HepG2 (cell line): ENCODE results near the gene TTLL1. TPM values are rescaled to one million over a fixed set of nuclear protein-coding genes. Genes with fewer than 3 reads are reported as not detected.

Experiments
- CBX1 ChIP-seq: IDR thresholded peaks from one replicate; pipeline ENCODE4 v1.6.1; 2016; ENCODE audit warnings: antibody characterized with exemption, low read depth
- FOXK2 ChIP-seq: fragments of 450-650 bp; IDR thresholded peaks from 2 replicates; pipeline ENCODE4 v1.6.1; 2016
- NCOA1 ChIP-seq: sonication (generic); formaldehyde crosslinking; IDR thresholded peaks from 2 replicates; pipeline ENCODE4 v1.9.0; 2021; ENCODE audit warnings: missing genetic modification reagents
- NR2C2 ChIP-seq: sonication (generic); formaldehyde crosslinking; IDR thresholded peaks from 2 replicates; pipeline ENCODE4 v1.4.0; 2020; ENCODE audit warnings: missing genetic modification reagents, mild to moderate bottlenecking, moderate library complexity, borderline replicate concordance
- SCMH1 ChIP-seq: sonication (generic); formaldehyde crosslinking; IDR thresholded peaks from 2 replicates; pipeline ENCODE4 v1.9.0; 2021; ENCODE audit warnings: missing genetic modification reagents, mild to moderate bottlenecking, borderline replicate concordance
- TBL1XR1 ChIP-seq: fragments of 150-350 bp; IDR thresholded peaks from 2 replicates; pipeline ENCODE4 v1.6.1; 2014; ENCODE audit warnings: borderline replicate concordance, low read length; ENCODE audit not compliant: partially characterized antibody
- ZFP36L1 ChIP-seq: sonication (generic); formaldehyde crosslinking; IDR thresholded peaks from 2 replicates; pipeline ENCODE4 v1.8.0; 2022; ENCODE audit warnings: mild to moderate bottlenecking, missing genetic modification reagents, moderate library complexity
- ZNF124 ChIP-seq: sonication (generic); formaldehyde crosslinking; IDR thresholded peaks from 2 replicates; pipeline ENCODE4 v1.4.0; 2020; ENCODE audit warnings: missing genetic modification reagents
- ZNF674 ChIP-seq: sonication (generic); formaldehyde crosslinking; IDR thresholded peaks from 2 replicates; pipeline ENCODE4 v1.5.0; 2020; ENCODE audit warnings: low read depth, mild to moderate bottlenecking, missing genetic modification reagents
- ZNF713 ChIP-seq: sonication (generic); formaldehyde crosslinking; IDR thresholded peaks from 2 replicates; pipeline ENCODE4 v1.4.0; 2020; ENCODE audit warnings: mild to moderate bottlenecking, missing genetic modification reagents
- ZNF776 ChIP-seq: sonication (generic); formaldehyde crosslinking; IDR thresholded peaks from 2 replicates; pipeline ENCODE4 v1.4.0; 2020; ENCODE audit warnings: mild to moderate bottlenecking, missing genetic modification reagents
- ZSCAN21 ChIP-seq: sonication (generic); formaldehyde crosslinking; IDR thresholded peaks from 2 replicates; pipeline ENCODE4 v1.8.0; 2022; ENCODE audit warnings: mild to moderate bottlenecking, missing genetic modification reagents, moderate library complexity, borderline replicate concordance
- polyA plus RNA-seq, 8 experiments: library from polyadenylated mRNA; depleted of rRNA in 3 of 8; stranded (reverse) in 7 of 8; unstranded in 1 of 8; fragments of >200 nt; fragmentation: Illumina TruSeq in 4 of 8; extraction: Trizol in 4 of 8; gene quantifications; 2 replicates each; pipeline versions ENCODE4 v1.2.1 to v1.2.3, GENCODE V29; 2011 to 2016; ENCODE audit warnings: low read depth in 4 of 8, missing spikeins in 1 of 8, mixed read lengths in 1 of 8; ENCODE audit not compliant: insufficient read depth in 1 of 8
- total RNA-seq, 5 experiments: library from RNA; depleted of rRNA; stranded (reverse); fragments of >200 nt; fragmentation: Illumina TruSeq; extraction: Trizol; gene quantifications; 2 replicates each; pipeline ENCODE4 v1.2.3, GENCODE V29; 2016; ENCODE audit warnings: low read depth in 1 of 5
- TF ChIP-seq, protein P1 (sequence below): sonication (generic); formaldehyde crosslinking; IDR thresholded peaks from 2 replicates; pipeline ENCODE4 v1.5.1; 2020; ENCODE audit warnings: mild to moderate bottlenecking, missing genetic modification reagents, moderate library complexity
- TF ChIP-seq, protein P2 (sequence below): IDR thresholded peaks from 2 replicates; pipeline ENCODE4 v1.6.1; 2016; ENCODE audit warnings: low read depth
- TF ChIP-seq, protein P3 (sequence below): sonication (generic); formaldehyde crosslinking; IDR thresholded peaks from 2 replicates; pipeline ENCODE4 v1.9.0; 2022; ENCODE audit warnings: missing genetic modification reagents, mild to moderate bottlenecking, borderline replicate concordance
- TF ChIP-seq, protein P4 (sequence below): sonication (generic); formaldehyde crosslinking; IDR thresholded peaks from 2 replicates; pipeline ENCODE4 v1.5.0; 2020; ENCODE audit warnings: mild to moderate bottlenecking, missing genetic modification reagents
- TF ChIP-seq, protein P5 (sequence below): IDR thresholded peaks from 2 replicates; pipeline ENCODE4 v1.6.1; 2016; ENCODE audit warnings: mild to moderate bottlenecking

TTLL1 gene
- total and polyA plus RNA-seq, 2 of the 13 experiments (the other 11 are each of a cell fraction or from before 2014, with no cell fraction given), result 1.6 to 5.3 TPM

DNA sequence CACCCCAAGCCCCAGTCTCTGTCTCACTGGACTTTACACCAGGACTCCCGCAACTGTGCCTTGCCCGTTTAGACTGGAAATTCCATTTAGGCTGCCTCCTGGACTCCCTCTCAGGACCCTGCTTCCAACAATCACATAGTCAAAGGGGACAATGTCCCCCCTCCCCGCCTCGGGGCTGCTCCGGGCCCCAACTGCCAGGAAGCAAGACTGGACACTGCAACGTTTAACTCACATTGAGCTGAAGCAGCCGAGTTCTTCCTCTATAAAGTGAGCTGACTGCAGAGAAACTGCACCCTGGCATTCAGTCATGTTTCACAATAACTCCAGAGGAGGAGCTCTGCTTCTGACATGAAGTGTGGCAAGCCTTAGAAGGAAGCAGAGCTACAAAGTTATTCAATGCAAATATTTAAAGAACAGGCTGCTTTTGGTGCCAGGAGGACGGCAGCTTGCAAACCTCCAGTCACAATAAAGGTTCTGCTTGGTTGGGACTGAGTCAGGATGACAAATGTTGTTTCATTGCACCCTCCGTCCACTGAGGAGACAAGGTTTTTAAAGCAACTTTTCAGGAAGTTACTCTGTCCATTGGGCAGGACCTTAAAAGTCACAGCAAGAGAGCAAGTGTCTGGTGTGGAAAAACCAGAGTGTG is 94.2 kb downstream of the TTLL1 start (continued):
- TF ChIP-seq TBL1XR1 (no peak), ZNF124 (no peak; the same call in 1 of the 2 replicates), SCMH1 (CRISPR knock-in tag) (no peak), ZFP36L1 (CRISPR knock-in tag) (no peak), ZNF674 (CRISPR knock-in tag) (no peak), NR2C2 (CRISPR knock-in tag) (peak; percentile 40; the same call in 1 of the 2 replicates), ZSCAN21 (no peak), NCOA1 (0 out of 2 replicates have a peak, but pooled peaks have one; percentile 60), ZNF713 (CRISPR knock-in tag) (no peak), ZNF776 (CRISPR knock-in tag) (no peak), FOXK2 (no peak), CBX1 (no peak)
- TF ChIP-seq, protein P1, sequence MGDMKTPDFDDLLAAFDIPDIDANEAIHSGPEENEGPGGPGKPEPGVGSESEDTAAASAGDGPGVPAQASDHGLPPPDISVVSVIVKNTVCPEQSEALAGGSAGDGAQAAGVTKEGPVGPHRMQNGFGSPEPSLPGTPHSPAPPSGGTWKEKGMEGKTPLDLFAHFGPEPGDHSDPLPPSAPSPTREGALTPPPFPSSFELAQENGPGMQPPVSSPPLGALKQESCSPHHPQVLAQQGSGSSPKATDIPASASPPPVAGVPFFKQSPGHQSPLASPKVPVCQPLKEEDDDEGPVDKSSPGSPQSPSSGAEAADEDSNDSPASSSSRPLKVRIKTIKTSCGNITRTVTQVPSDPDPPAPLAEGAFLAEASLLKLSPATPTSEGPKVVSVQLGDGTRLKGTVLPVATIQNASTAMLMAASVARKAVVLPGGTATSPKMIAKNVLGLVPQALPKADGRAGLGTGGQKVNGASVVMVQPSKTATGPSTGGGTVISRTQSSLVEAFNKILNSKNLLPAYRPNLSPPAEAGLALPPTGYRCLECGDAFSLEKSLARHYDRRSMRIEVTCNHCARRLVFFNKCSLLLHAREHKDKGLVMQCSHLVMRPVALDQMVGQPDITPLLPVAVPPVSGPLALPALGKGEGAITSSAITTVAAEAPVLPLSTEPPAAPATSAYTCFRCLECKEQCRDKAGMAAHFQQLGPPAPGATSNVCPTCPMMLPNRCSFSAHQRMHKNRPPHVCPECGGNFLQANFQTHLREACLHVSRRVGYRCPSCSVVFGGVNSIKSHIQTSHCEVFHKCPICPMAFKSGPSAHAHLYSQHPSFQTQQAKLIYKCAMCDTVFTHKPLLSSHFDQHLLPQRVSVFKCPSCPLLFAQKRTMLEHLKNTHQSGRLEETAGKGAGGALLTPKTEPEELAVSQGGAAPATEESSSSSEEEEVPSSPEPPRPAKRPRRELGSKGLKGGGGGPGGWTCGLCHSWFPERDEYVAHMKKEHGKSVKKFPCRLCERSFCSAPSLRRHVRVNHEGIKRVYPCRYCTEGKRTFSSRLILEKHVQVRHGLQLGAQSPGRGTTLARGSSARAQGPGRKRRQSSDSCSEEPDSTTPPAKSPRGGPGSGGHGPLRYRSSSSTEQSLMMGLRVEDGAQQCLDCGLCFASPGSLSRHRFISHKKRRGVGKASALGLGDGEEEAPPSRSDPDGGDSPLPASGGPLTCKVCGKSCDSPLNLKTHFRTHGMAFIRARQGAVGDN (CRISPR knock-in tag), result no peak
- TF ChIP-seq, protein P2, sequence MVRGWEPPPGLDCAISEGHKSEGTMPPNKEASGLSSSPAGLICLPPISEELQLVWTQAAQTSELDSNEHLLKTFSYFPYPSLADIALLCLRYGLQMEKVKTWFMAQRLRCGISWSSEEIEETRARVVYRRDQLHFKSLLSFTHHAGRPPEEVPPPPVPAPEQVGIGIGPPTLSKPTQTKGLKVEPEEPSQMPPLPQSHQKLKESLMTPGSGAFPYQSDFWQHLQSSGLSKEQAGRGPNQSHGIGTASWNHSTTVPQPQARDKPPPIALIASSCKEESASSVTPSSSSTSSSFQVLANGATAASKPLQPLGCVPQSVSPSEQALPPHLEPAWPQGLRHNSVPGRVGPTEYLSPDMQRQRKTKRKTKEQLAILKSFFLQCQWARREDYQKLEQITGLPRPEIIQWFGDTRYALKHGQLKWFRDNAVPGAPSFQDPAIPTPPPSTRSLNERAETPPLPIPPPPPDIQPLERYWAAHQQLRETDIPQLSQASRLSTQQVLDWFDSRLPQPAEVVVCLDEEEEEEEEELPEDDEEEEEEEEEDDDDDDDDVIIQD (CRISPR knock-in tag), result 0 out of 2 replicates have a peak, but pooled peaks have one; percentile 16
- TF ChIP-seq, protein P3, sequence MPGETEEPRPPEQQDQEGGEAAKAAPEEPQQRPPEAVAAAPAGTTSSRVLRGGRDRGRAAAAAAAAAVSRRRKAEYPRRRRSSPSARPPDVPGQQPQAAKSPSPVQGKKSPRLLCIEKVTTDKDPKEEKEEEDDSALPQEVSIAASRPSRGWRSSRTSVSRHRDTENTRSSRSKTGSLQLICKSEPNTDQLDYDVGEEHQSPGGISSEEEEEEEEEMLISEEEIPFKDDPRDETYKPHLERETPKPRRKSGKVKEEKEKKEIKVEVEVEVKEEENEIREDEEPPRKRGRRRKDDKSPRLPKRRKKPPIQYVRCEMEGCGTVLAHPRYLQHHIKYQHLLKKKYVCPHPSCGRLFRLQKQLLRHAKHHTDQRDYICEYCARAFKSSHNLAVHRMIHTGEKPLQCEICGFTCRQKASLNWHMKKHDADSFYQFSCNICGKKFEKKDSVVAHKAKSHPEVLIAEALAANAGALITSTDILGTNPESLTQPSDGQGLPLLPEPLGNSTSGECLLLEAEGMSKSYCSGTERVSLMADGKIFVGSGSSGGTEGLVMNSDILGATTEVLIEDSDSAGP, result no peak
- TF ChIP-seq, protein P4, sequence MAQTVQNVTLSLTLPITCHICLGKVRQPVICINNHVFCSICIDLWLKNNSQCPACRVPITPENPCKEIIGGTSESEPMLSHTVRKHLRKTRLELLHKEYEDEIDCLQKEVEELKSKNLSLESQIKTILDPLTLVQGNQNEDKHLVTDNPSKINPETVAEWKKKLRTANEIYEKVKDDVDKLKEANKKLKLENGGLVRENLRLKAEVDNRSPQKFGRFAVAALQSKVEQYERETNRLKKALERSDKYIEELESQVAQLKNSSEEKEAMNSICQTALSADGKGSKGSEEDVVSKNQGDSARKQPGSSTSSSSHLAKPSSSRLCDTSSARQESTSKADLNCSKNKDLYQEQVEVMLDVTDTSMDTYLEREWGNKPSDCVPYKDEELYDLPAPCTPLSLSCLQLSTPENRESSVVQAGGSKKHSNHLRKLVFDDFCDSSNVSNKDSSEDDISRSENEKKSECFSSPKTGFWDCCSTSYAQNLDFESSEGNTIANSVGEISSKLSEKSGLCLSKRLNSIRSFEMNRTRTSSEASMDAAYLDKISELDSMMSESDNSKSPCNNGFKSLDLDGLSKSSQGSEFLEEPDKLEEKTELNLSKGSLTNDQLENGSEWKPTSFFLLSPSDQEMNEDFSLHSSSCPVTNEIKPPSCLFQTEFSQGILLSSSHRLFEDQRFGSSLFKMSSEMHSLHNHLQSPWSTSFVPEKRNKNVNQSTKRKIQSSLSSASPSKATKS (CRISPR knock-in tag), result no peak
- TF ChIP-seq, protein P5, sequence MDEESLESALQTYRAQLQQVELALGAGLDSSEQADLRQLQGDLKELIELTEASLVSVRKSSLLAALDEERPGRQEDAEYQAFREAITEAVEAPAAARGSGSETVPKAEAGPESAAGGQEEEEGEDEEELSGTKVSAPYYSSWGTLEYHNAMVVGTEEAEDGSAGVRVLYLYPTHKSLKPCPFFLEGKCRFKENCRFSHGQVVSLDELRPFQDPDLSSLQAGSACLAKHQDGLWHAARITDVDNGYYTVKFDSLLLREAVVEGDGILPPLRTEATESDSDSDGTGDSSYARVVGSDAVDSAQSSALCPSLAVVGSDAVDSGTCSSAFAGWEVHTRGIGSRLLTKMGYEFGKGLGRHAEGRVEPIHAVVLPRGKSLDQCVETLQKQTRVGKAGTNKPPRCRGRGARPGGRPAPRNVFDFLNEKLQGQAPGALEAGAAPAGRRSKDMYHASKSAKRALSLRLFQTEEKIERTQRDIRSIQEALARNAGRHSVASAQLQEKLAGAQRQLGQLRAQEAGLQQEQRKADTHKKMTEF (CRISPR knock-in tag), result peak; percentile 51; the same call in 1 of the 2 replicates
